T-helper 1 cell treated with Interleukin-12 subunit alpha and Interleukin-12 subunit beta and Interleukin-4 antibody, amounts not matched to agents 30 μg/mL and 1 μg/mL, for 36 hours (primary cell): ENCODE data around the gene CCDC51.

Experiments
- H3K27ac Mint-ChIP-seq: one replicate; pipeline ENCODE4 v1.8.0; 2021; ENCODE audit warnings: mild to moderate bottlenecking, mixed read lengths
- H3K27me3 Mint-ChIP-seq: one replicate; pipeline ENCODE4 v1.8.0; 2021; ENCODE audit warnings: low read depth, mixed read lengths
- H3K36me3 Mint-ChIP-seq: one replicate; pipeline ENCODE4 v1.8.0; 2021; ENCODE audit warnings: low read depth, mixed read lengths
- H3K4me1 Mint-ChIP-seq: one replicate; pipeline ENCODE4 v1.8.0; 2021; ENCODE audit warnings: low read depth, mixed read lengths
- H3K4me3 Mint-ChIP-seq: one replicate; pipeline ENCODE4 v1.8.0; 2021; ENCODE audit warnings: mild to moderate bottlenecking, moderate library complexity, mixed read lengths
- H3K9me3 Mint-ChIP-seq: one replicate; pipeline ENCODE4 v1.8.0; 2021; ENCODE audit warnings: mixed read lengths

Gene CCDC51

GRCh38 chr3:48423241-48423882 is 16.6 kb downstream of the CCDC51 start:
- Mint-ChIP-seq H3K27me3 (peaks cover 17% of the 10 kb centered on the region), H3K27ac (no peak overlapping the region), H3K4me3 (no peak overlapping the region), H3K4me1 (peaks cover 2% of the 10 kb centered on the region), H3K36me3 (no peaks in the 10 kb centered on the region), H3K9me3 (no peaks in the 10 kb centered on the region)

- H3K36me3 Mint-ChIP-seq: no peaks in the 10 kb centered on the region
- H3K4me3 Mint-ChIP-seq: no peak overlapping the region
- no peak overlapping the region for H3K27ac Mint-ChIP-seq
- no peaks in the 10 kb centered on the region for H3K9me3 Mint-ChIP-seq
- H3K27me3 Mint-ChIP-seq: peaks cover 10% of the 10 kb centered on the region
- H3K4me1 Mint-ChIP-seq: peaks cover 2% of the 10 kb centered on the region
Observed at GRCh38 chr3:48422681-48423080, 17.2 kb downstream of the CCDC51 start.

DNA sequence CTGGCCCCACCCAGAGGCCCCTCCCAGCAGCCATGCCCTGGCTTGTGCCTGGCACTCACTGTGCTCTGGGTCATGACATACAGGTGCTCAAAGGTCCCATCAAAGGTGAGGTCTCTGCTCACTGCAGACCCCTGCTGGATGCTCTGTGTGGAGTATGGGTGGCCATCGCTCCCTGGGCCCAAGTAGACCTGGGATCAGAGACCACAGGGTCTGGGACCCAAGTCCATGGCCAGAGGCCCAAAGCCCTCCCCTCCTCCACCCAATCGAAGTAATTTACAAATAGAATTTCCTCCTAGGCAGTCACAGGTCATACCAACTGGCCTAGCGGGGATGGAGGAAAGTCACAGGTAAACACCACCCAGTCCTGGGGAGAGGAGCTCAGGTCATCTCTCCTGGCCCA is 17.6 kb downstream of the CCDC51 start:
- Mint-ChIP-seq H3K36me3 (no peaks in the 10 kb centered on the region), H3K27me3 (peaks cover 6% of the 10 kb centered on the region), H3K4me3 (no peak overlapping the region), H3K9me3 (no peaks in the 10 kb centered on the region), H3K4me1 (peaks cover 2% of the 10 kb centered on the region), H3K27ac (no peak overlapping the region)

DNA sequence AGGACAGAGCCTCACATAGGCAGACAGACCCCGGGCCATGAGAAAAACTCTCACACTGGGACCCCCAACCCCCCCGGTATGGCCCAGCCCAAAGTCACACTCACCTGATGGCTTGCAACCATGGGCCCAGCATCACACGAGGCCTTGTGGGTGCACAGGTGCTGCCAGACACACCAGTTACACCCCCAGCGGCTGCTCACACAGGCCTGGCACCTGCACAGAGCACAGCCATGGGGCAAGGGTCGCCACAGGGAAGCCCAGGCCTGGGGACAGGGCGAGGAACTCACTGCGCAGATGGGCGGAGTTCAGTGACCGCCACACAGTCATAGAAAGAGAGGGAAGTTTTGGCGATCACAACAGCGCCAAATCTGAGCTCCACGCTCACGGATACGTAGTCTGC is 19.4 kb downstream of the CCDC51 start:
- Mint-ChIP-seq H3K27ac (no peak overlapping the region), H3K27me3 (no peaks in the 10 kb centered on the region), H3K9me3 (no peaks in the 10 kb centered on the region), H3K4me1 (no peaks in the 10 kb centered on the region), H3K36me3 (no peaks in the 10 kb centered on the region), H3K4me3 (no peak overlapping the region)

- Mint-ChIP-seq H3K9me3 (no peaks in the 10 kb centered on the region), H3K36me3 (no peaks in the 10 kb centered on the region), H3K27ac (no peak overlapping the region), H3K4me3 (no peak overlapping the region), H3K27me3 (no peaks in the 10 kb centered on the region), H3K4me1 (no peaks in the 10 kb centered on the region)
Observed at GRCh38 chr3:48419597-48419996, 20.3 kb downstream of the CCDC51 start.

GRCh38 chr3:48419149-48419548 is 20.8 kb downstream of the CCDC51 start:
- H3K36me3 Mint-ChIP-seq: no peaks in the 10 kb centered on the region
- H3K27ac Mint-ChIP-seq: no peak overlapping the region
- no peaks in the 10 kb centered on the region for H3K9me3 Mint-ChIP-seq
- H3K27me3 Mint-ChIP-seq: no peaks in the 10 kb centered on the region
- H3K4me1 Mint-ChIP-seq: no peaks in the 10 kb centered on the region
- H3K4me3 Mint-ChIP-seq: no peak overlapping the region

DNA sequence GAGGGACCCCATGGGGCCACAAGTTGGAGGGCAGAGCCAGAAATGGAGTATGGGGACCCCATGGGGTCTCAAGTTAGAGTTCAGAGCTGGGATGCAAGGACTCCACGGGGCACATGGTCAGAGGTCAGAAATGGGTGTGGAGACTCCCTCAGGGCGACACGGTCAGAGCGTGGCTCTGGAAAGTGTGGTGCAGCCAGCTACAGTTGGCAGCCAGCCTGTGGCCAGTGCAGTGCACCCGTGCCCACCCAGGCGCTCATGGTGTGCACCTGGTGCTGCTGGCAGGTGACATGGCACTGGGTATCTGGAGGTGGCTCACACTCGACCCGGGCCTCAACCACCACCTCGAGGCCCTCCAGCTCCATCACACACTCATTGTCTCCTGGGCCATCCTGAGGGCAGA is 21.3 kb downstream of the CCDC51 start:
- Mint-ChIP-seq H3K27me3 (no peaks in the 10 kb centered on the region), H3K4me3 (no peak overlapping the region), H3K36me3 (no peaks in the 10 kb centered on the region), H3K9me3 (no peaks in the 10 kb centered on the region), H3K4me1 (no peaks in the 10 kb centered on the region), H3K27ac (no peak overlapping the region)

DNA sequence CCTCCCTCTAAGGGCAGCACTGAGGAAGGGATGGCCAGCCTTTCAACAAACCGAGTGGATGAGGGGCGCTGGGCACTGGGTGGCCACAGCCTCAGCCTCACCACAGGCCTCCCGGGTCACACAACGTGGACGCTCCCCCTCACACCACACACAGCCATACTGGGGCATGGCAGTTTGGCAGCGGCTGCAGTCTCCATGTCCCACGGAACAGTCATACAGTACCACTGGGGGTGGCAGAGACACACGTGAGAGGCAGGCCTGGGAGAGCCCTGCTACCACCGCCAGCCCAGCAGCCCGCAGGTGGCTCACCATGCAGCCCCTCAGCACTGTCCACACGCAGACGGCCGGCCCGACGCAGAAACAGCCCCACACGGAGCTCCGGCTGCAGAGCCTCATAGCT is 21.8 kb downstream of the CCDC51 start:
- no peaks in the 10 kb centered on the region for H3K4me1 Mint-ChIP-seq
- H3K4me3 Mint-ChIP-seq: no peak overlapping the region
- no peaks in the 10 kb centered on the region for H3K9me3 Mint-ChIP-seq
- no peak overlapping the region for H3K27ac Mint-ChIP-seq
- H3K36me3 Mint-ChIP-seq: no peaks in the 10 kb centered on the region
- H3K27me3 Mint-ChIP-seq: no peaks in the 10 kb centered on the region

- Mint-ChIP-seq H3K27ac (no peak overlapping the region), H3K4me1 (no peaks in the 10 kb centered on the region), H3K27me3 (no peaks in the 10 kb centered on the region), H3K36me3 (no peaks in the 10 kb centered on the region), H3K4me3 (no peak overlapping the region), H3K9me3 (no peaks in the 10 kb centered on the region)
Observed at GRCh38 chr3:48417529-48418108, 22.3 kb downstream of the CCDC51 start.

GRCh38 chr3:48416546-48416945 is 23.4 kb downstream of the CCDC51 start:
- Mint-ChIP-seq H3K4me1 (no peaks in the 10 kb centered on the region), H3K36me3 (no peaks in the 10 kb centered on the region), H3K4me3 (no peak overlapping the region), H3K27ac (no peak overlapping the region), H3K9me3 (no peaks in the 10 kb centered on the region), H3K27me3 (no peaks in the 10 kb centered on the region)

- H3K4me1 Mint-ChIP-seq: no peaks in the 10 kb centered on the region
- no peak overlapping the region for H3K4me3 Mint-ChIP-seq
- no peaks in the 10 kb centered on the region for H3K36me3 Mint-ChIP-seq
- H3K9me3 Mint-ChIP-seq: no peaks in the 10 kb centered on the region
- no peak overlapping the region for H3K27ac Mint-ChIP-seq
- H3K27me3 Mint-ChIP-seq: no peaks in the 10 kb centered on the region
Observed at GRCh38 chr3:48416091-48416505, 23.8 kb downstream of the CCDC51 start.

DNA sequence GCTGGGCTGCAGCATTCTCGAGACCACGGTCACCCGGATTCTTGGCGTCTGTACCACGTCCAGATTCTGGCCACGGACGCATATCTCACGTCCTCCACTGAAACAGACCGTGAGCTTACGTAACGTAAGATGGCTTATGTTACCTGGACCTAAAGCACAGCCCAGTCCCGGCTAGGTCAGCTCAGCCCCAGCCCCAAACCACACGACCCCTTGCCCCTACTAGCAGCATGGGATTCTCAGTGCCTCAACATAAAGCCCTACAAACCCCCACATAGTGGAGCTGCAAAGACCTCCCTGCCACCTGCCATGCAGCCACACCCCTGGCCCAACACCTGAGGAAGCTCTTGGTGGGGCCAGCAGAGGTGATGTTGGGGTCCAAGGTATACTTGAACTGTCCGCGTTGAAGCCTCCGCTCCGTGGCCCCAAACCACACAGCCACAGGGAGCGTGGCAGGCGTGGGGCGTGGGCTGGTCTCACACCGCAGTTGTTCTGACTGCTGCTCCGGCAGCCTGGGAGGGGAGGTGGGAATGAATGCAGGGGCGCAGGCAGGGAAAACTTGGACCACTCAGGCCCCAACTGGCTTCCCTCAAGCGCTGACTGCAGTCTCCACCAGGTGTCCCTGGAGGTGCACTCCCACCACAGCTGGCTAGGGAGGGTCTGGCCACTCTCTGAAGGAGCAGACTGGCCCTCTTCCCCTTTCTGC is 24.5 kb downstream of the CCDC51 start:
- no peaks in the 10 kb centered on the region for H3K36me3 Mint-ChIP-seq
- H3K4me1 Mint-ChIP-seq: no peaks in the 10 kb centered on the region
- H3K27me3 Mint-ChIP-seq: no peaks in the 10 kb centered on the region
- no peaks in the 10 kb centered on the region for H3K9me3 Mint-ChIP-seq
- H3K27ac Mint-ChIP-seq: no peak overlapping the region
- H3K4me3 Mint-ChIP-seq: no peak overlapping the region

DNA sequence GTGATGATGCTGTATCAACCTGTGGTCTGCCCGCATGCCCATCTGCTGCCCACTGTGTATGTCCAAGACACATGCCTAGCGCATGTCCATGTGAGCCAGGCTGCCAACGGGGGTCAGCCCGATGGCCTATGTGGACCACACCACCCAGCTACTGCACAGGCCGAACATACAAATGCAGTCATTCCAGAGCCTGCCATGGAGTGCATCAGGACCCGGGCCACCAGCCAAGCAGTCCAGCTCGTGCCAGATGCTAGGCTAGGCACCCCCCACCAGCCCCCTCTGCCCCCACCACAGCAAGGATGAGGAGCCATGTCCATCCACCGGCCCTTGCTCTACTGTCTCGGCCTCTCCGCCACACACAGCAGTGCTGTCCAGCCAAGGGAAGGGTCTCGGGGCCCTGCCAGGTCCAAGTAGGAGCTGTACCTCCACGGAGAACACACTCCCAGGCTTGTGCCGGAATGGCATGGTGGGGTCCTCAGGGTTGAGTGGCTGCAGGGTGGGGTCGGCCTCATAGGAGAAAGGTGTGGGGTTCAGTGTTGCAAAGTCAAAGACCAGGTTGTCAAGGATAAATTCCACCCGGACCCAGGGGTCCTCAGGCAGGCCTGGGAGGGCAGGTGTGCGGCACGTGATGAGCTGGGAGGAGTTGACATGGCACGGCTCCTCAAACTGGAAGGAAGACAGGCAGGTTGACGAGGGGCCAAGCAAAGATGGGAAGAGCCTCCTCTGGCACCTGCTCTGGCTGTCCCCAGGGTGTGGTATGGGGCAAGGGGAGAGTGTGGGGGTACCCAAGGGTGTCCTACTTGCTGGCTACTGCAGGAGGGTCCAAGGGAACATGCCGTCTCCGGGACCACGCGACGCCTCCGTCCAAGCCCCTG is 25.3 kb downstream of the CCDC51 start:
- no peaks in the 10 kb centered on the region for H3K4me1 Mint-ChIP-seq
- H3K36me3 Mint-ChIP-seq: no peaks in the 10 kb centered on the region
- no peak overlapping the region for H3K4me3 Mint-ChIP-seq
- H3K27ac Mint-ChIP-seq: no peak overlapping the region
- no peaks in the 10 kb centered on the region for H3K27me3 Mint-ChIP-seq
- no peaks in the 10 kb centered on the region for H3K9me3 Mint-ChIP-seq

DNA sequence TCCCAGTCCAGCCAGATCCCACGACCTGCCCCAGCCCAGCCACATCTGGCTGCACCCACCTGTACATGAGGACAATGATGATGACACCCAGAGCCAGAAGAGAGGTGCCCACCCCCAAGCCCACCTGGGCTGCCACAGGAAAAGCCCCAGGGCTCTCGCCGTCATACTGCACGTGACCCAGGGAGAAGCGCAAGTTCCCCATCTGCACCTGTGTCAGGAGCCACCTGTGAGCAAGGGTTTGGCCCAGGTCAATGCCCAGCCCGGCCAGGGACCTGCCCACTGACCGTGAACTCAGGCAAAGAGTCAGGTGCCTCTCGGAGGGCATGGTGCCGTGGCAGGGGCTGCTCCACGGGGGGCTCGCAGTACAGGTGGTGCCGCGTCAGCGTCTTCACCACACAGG is 26.3 kb downstream of the CCDC51 start:
- Mint-ChIP-seq H3K27ac (no peak overlapping the region), H3K27me3 (no peaks in the 10 kb centered on the region), H3K9me3 (no peaks in the 10 kb centered on the region), H3K4me3 (no peak overlapping the region), H3K4me1 (no peaks in the 10 kb centered on the region), H3K36me3 (no peaks in the 10 kb centered on the region)
